Suprapubic skin (tissue), 4 donors: ENCODE results near the gene STXBP4. TPM values are rescaled to one million over a fixed set of nuclear protein-coding genes. Genes with fewer than 3 reads are reported as not detected.

Experiments
- DNase-seq, 2 donors: peaks; one replicate each; pipeline ENCODE4 v3.0.0-alpha.2; 2019; ENCODE audit warnings: low spot score in 2 of 2
- H3K27ac ChIP-seq: fragments of 200-600 bp; sonication (generic); one replicate; pipeline ENCODE4 v1.5.1; 2019
- H3K27me3 ChIP-seq: fragments of 200-600 bp; sonication (generic); one replicate; pipeline ENCODE4 v1.5.1; 2019
- H3K36me3 ChIP-seq: fragments of 200-600 bp; sonication (generic); one replicate; pipeline ENCODE4 v1.5.1; 2019
- H3K4me1 ChIP-seq: fragments of 200-600 bp; sonication (generic); one replicate; pipeline ENCODE4 v1.5.1; 2019
- H3K4me3 ChIP-seq: fragments of 200-600 bp; sonication (generic); one replicate; pipeline ENCODE4 v1.5.1; 2019; ENCODE audit warnings: mild to moderate bottlenecking
- H3K9me3 ChIP-seq: fragments of 200-600 bp; sonication (generic); one replicate; pipeline ENCODE4 v1.5.1; 2019
- CTCF ChIP-seq, 2 donors: fragments of 200-600 bp in 1 of 2; fragments of 450-650 bp in 1 of 2; sonication (generic) in 1 of 2; IDR thresholded peaks; one replicate each; pipeline ENCODE4 v1.5.1; 2016 to 2019; ENCODE audit warnings: antibody characterized with exemption in 2 of 2, mild to moderate bottlenecking in 1 of 2, moderate library complexity in 1 of 2
- EP300 ChIP-seq: sonication (generic); formaldehyde crosslinking; IDR thresholded peaks from one replicate; pipeline ENCODE4 v1.6.1; 2017; ENCODE audit warnings: antibody characterized with exemption
- POLR2A ChIP-seq, 2 donors: fragments of 450-650 bp; IDR thresholded peaks; one replicate each; pipeline ENCODE4 v1.6.1; 2017; ENCODE audit warnings: antibody characterized with exemption in 2 of 2, mild to moderate bottlenecking in 2 of 2, moderate library complexity in 2 of 2
- POLR2AphosphoS5 ChIP-seq, 3 donors: sonication (generic); formaldehyde crosslinking; IDR thresholded peaks; one replicate each; pipeline ENCODE4 v1.6.1; 2017; ENCODE audit warnings: antibody characterized with exemption in 3 of 3
- WGBS: methylation state at CpG from one replicate; pipeline ENCODE4 v1.1.5; 2018; 5-methylcytosine and 5-hydroxymethylcytosine counted together
- total RNA-seq, 4 donors: library from RNA; depleted of rRNA; stranded (reverse); fragments of >200 nt; gene quantifications; one replicate each; pipeline ENCODE4 v1.1.0, GENCODE V29; 2016

STXBP4 gene
- total RNA-seq, 4 donors from 2014 or later = 1.6 to 29.4 (median 7.4) TPM

- 84% methylated on average over 7 of the region's 7 CpGs for WGBS
- DNase-seq = no peak
Measured at GRCh38 chr17:55161935-55162555, 193.5 kb downstream of the STXBP4 start.

GRCh38 chr17:55162556-55162946 is 194.0 kb downstream of the STXBP4 start:
- H3K27me3 ChIP-seq = no peaks in the 10 kb centered on the region
- TF ChIP-seq POLR2A (IDR thresholded peaks at IDR 0.05) = no peak
- TF ChIP-seq POLR2AphosphoS5 (IDR thresholded peaks at IDR 0.05) = no peak
- TF ChIP-seq EP300 = no peak
- TF ChIP-seq CTCF (IDR thresholded peaks at IDR 0.05) = no peak
- no peak for DNase-seq
- no peak overlapping the region for H3K27ac ChIP-seq
- H3K4me3 ChIP-seq = no peak overlapping the region
- peaks cover 6% of the 10 kb centered on the region for H3K36me3 ChIP-seq
- no peaks in the 10 kb centered on the region for H3K4me1 ChIP-seq
- H3K9me3 ChIP-seq = no peaks in the 10 kb centered on the region

More at GRCh38 chr17:55161935-55162555, 193.5 kb downstream of the STXBP4 start:
- peaks cover 6% of the 10 kb centered on the region for H3K36me3 ChIP-seq
- no peaks in the 10 kb centered on the region for H3K9me3 ChIP-seq
- no peaks in the 10 kb centered on the region for H3K27me3 ChIP-seq
- TF ChIP-seq POLR2A (IDR thresholded peaks at IDR 0.05) (no peak), EP300 (no peak), POLR2AphosphoS5 (IDR thresholded peaks at IDR 0.05) (no peak), CTCF (IDR thresholded peaks at IDR 0.05) (no peak)
- H3K4me1 ChIP-seq = no peaks in the 10 kb centered on the region
- H3K27ac ChIP-seq = no peak overlapping the region
- H3K4me3 ChIP-seq = no peak overlapping the region

GRCh38 chr17:55163408-55163807 is 194.8 kb downstream of the STXBP4 start:
- no peak overlapping the region for H3K27ac ChIP-seq

GRCh38 chr17:55166506-55166905 is 197.9 kb downstream of the STXBP4 start:
- no peaks in the 10 kb centered on the region for H3K9me3 ChIP-seq

More at GRCh38 chr17:55163408-55163807, 194.8 kb downstream of the STXBP4 start:
- H3K4me1 ChIP-seq = no peaks in the 10 kb centered on the region
- peaks cover 6% of the 10 kb centered on the region for H3K36me3 ChIP-seq
- 93% methylated on average over 3 of the region's 3 CpGs for WGBS
- no peak overlapping the region for H3K4me3 ChIP-seq
- no peak for DNase-seq
- no peaks in the 10 kb centered on the region for H3K9me3 ChIP-seq
- no peaks in the 10 kb centered on the region for H3K27me3 ChIP-seq
- TF ChIP-seq CTCF (IDR thresholded peaks at IDR 0.05) (no peak), POLR2AphosphoS5 (IDR thresholded peaks at IDR 0.05) (no peak), EP300 (no peak), POLR2A (IDR thresholded peaks at IDR 0.05) (no peak)

More at GRCh38 chr17:55166506-55166905, 197.9 kb downstream of the STXBP4 start:
- H3K27me3 ChIP-seq = no peaks in the 10 kb centered on the region
- DNase-seq = no peak
- no peaks in the 10 kb centered on the region for H3K36me3 ChIP-seq
- H3K4me1 ChIP-seq = no peaks in the 10 kb centered on the region
- WGBS = 79% methylated on average over 2 of the region's 2 CpGs
- no peak overlapping the region for H3K4me3 ChIP-seq
- H3K27ac ChIP-seq = no peak overlapping the region
- TF ChIP-seq CTCF (IDR thresholded peaks at IDR 0.05) (no peak), POLR2AphosphoS5 (IDR thresholded peaks at IDR 0.05) (no peak), POLR2A (IDR thresholded peaks at IDR 0.05) (no peak), EP300 (no peak)
